Lower leg skin (tissue), 3 donors: ENCODE measurements around the gene CTNNBL1.

Experiments
- POLR2A ChIP-seq, 2 donors: fragments of 450-650 bp; IDR thresholded peaks; one replicate each; pipeline ENCODE4 v1.6.1; 2016 to 2017; ENCODE audit warnings: antibody characterized with exemption in 2 of 2, mild to moderate bottlenecking in 1 of 2, moderate library complexity in 1 of 2
- TF ChIP-seq, protein P1 (sequence below), 3 donors: fragments of 450-650 bp; IDR thresholded peaks; one replicate each; pipeline ENCODE4 v1.5.1; 2016; ENCODE audit warnings: antibody characterized with exemption in 3 of 3, mild to moderate bottlenecking in 3 of 3, moderate library complexity in 2 of 3

DNA sequence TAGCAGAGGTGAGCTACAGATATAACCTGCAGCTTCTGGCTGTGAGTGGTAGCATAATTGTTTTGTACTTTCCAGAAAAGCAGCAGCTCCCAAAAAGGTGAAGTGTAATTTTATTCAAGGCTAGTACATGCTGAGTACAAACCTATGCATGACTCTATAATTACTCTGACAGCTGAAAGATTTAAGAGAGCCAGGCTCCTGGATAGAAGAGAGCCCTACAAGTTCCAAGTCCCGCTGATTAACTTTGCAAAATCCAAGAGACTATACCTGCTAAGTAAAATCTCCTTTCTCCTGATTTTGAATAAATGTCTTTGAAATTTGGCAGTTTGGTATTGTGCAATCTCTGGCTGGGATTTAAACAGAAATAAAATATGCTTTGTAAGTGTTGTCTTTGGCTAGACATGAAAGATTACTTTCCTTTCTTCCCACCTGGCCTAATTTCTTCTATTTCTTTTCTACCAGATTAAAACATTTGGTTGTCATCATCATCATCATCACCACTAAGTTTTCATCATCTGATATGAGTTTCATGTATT, 79.5 kb downstream of the CTNNBL1 start:
- TF ChIP-seq, protein P1, sequence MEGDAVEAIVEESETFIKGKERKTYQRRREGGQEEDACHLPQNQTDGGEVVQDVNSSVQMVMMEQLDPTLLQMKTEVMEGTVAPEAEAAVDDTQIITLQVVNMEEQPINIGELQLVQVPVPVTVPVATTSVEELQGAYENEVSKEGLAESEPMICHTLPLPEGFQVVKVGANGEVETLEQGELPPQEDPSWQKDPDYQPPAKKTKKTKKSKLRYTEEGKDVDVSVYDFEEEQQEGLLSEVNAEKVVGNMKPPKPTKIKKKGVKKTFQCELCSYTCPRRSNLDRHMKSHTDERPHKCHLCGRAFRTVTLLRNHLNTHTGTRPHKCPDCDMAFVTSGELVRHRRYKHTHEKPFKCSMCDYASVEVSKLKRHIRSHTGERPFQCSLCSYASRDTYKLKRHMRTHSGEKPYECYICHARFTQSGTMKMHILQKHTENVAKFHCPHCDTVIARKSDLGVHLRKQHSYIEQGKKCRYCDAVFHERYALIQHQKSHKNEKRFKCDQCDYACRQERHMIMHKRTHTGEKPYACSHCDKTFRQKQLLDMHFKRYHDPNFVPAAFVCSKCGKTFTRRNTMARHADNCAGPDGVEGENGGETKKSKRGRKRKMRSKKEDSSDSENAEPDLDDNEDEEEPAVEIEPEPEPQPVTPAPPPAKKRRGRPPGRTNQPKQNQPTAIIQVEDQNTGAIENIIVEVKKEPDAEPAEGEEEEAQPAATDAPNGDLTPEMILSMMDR (IDR thresholded peaks at IDR 0.05) = no peak
- TF ChIP-seq POLR2A (IDR thresholded peaks at IDR 0.05) = no peak
